ENCODE data around the gene HOXA7. TPM values are rescaled to one million over a fixed set of nuclear protein-coding genes. Genes with fewer than 3 reads are reported as not detected.

The HOXA7 gene
- total and polyA plus RNA-seq, 2 experiments from 2014 or later = 6.6 to 15.8 TPM

GRCh38 chr7:27185854-27186667 lies 29.6 kb upstream of the HOXA7 start:
- no peak for DNase-seq
- no peak overlapping the region for H3K4me2 ChIP-seq (ENCODE audit: unreplicated experiment)
- H2AFZ ChIP-seq = no peak overlapping the region
- no peak for TF ChIP-seq EZH2phosphoT487 (IDR thresholded peaks at IDR 0.05; ENCODE audit: insufficient read depth, low read depth)
- TF ChIP-seq EZH2 (IDR thresholded peaks at IDR 0.05; ENCODE audit: insufficient read depth, poor library complexity, severe bottlenecking) = no peak
- in situ Hi-C loops (cut with MboI) = no loop called here
- peaks cover 8% of the 10 kb centered on the region; the same call in 1 of the 2 replicates for H3F3A ChIP-seq (ENCODE audit: insufficient read depth)
- H3K27me3 ChIP-seq (replicated peaks; ENCODE audit: insufficient read depth) = no peaks in the 10 kb centered on the region
- no peak overlapping the region for H3K9ac ChIP-seq
- no peak overlapping the region; the same call in 1 of the 2 replicates for H3K4me3 ChIP-seq
- H3K27ac ChIP-seq = no peak overlapping the region
- H4K20me1 ChIP-seq (ENCODE audit: insufficient read depth) = no peaks in the 10 kb centered on the region
- H3K9me2 ChIP-seq (ENCODE audit: insufficient read depth) = no peaks in the 10 kb centered on the region
- no peaks in the 10 kb centered on the region for H3K9me3 ChIP-seq (ENCODE audit: low read depth)
- H3K36me3 ChIP-seq (ENCODE audit: low read depth) = no peaks in the 10 kb centered on the region
- peaks cover 19% of the 10 kb centered on the region for H3K4me1 ChIP-seq (ENCODE audit: insufficient read depth)
- 79 to 86% methylated on average over 24 of the region's 24 CpGs for WGBS, 2 experiments (ENCODE audit: low coverage in 1 of 2, low lambda C conversion rate in 2 of 2, missing lambda C conversion rate in 2 of 2)
- H3K79me2 ChIP-seq (ENCODE audit: insufficient read depth) = peaks cover 31% of the 10 kb centered on the region

- no peaks in the 10 kb centered on the region for H3K27me3 ChIP-seq (replicated peaks; ENCODE audit: insufficient read depth)
- peak within 1 kb of the TSS; percentile 87 for H3K4me3 ChIP-seq
- H2AFZ ChIP-seq = peak within 1 kb of the TSS; percentile 84
- H3K9me3 ChIP-seq (ENCODE audit: low read depth) = no peaks in the 10 kb centered on the region
- peak within 1 kb of the TSS; percentile 100 for H3K4me2 ChIP-seq (ENCODE audit: unreplicated experiment)
- H3K9me2 ChIP-seq (ENCODE audit: insufficient read depth) = no peaks in the 10 kb centered on the region
- DNase-seq = peak; percentile 92
- in situ Hi-C loops (cut with MboI) = no loop called here
- peaks cover 39% of the 10 kb centered on the region for H3K79me2 ChIP-seq (ENCODE audit: insufficient read depth)
- no peak for TF ChIP-seq EZH2phosphoT487 (IDR thresholded peaks at IDR 0.05; ENCODE audit: insufficient read depth, low read depth)
- TF ChIP-seq EZH2 (IDR thresholded peaks at IDR 0.05; ENCODE audit: insufficient read depth, poor library complexity, severe bottlenecking) = no peak
- H4K20me1 ChIP-seq (ENCODE audit: insufficient read depth) = no peaks in the 10 kb centered on the region
- peaks cover 27% of the 10 kb centered on the region for H3K4me1 ChIP-seq (ENCODE audit: insufficient read depth)
- H3K36me3 ChIP-seq (ENCODE audit: low read depth) = no peaks in the 10 kb centered on the region
- peaks cover 8% of the 10 kb centered on the region; the same call in 1 of the 2 replicates for H3F3A ChIP-seq (ENCODE audit: insufficient read depth)
- H3K9ac ChIP-seq = peak within 1 kb of the TSS; percentile 82
- 41 to 44% methylated on average over 38 to 43 of the region's 43 CpGs for WGBS, 2 experiments (ENCODE audit: low coverage in 1 of 2, low lambda C conversion rate in 2 of 2, missing lambda C conversion rate in 2 of 2)
- H3K27ac ChIP-seq = peak within 1 kb of the TSS; percentile 69
Observed at GRCh38 chr7:27185013-27185853, 28.8 kb upstream of the HOXA7 start, which contains the start of gene HOXA11. Gene HOXA11, minus strand, starts transcription at chr7:27185232. Its CDS starts 88 bp downstream, at chr7:27185144.

DNA sequence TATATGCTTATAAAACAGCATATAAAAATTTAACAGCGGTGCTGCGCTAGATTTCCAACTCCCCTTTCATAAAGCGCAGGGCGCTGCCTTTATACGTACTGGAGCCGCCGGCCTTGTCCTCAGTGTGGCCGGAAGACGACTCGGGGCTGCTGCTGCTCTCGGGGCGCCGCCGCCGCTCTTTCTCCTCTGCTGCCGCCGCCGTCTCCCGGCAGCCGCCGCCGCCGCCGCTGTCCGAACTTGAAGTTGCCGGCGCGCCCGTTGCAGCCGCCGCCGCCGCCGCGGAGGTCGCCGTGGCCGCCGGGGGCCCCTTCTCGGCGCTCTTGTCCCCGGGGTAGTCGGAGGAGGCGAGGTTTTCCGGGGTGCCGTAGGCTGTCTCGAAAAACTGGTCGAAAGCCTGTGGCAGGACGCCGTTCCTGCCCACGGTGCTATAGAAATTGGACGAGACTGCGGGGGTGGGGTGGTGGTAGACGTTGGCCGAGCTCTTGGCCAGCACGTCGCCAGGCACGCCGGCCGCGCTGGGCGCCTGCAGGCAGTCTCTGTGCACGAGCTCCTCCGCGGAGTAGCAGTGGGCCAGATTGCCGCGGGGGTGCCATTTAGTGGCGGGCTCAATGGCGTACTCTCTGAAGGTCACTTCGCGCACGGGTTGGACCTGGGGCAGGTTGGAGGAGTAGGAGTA lies 28.0 kb upstream of the HOXA7 start:
- no peaks in the 10 kb centered on the region for H3K27me3 ChIP-seq (replicated peaks; ENCODE audit: insufficient read depth)
- no peak for TF ChIP-seq EZH2phosphoT487 (IDR thresholded peaks at IDR 0.05; ENCODE audit: insufficient read depth, low read depth)
- TF ChIP-seq EZH2 (IDR thresholded peaks at IDR 0.05; ENCODE audit: insufficient read depth, poor library complexity, severe bottlenecking) = no peak
- H3F3A ChIP-seq (ENCODE audit: insufficient read depth) = peaks cover 8% of the 10 kb centered on the region; the same call in 1 of the 2 replicates
- peak overlapping the region; percentile 100 for H3K4me2 ChIP-seq (ENCODE audit: unreplicated experiment)
- peak; percentile 83 for DNase-seq
- H3K9ac ChIP-seq = peak overlapping the region; percentile 82
- H3K9me2 ChIP-seq (ENCODE audit: insufficient read depth) = no peaks in the 10 kb centered on the region
- H2AFZ ChIP-seq = peak overlapping the region; percentile 84
- WGBS, 2 experiments (ENCODE audit: low coverage in 1 of 2, low lambda C conversion rate in 2 of 2, missing lambda C conversion rate in 2 of 2) = 1 to 2% methylated on average over 65 to 70 of the region's 72 CpGs
- in situ Hi-C loops (cut with MboI) = no loop called here
- H3K79me2 ChIP-seq (ENCODE audit: insufficient read depth) = peaks cover 43% of the 10 kb centered on the region
- H3K36me3 ChIP-seq (ENCODE audit: low read depth) = no peaks in the 10 kb centered on the region
- no peaks in the 10 kb centered on the region for H4K20me1 ChIP-seq (ENCODE audit: insufficient read depth)
- peaks cover 29% of the 10 kb centered on the region for H3K4me1 ChIP-seq (ENCODE audit: insufficient read depth)
- peak overlapping the region; percentile 69 for H3K27ac ChIP-seq
- H3K4me3 ChIP-seq = peak overlapping the region; percentile 87
- H3K9me3 ChIP-seq (ENCODE audit: low read depth) = no peaks in the 10 kb centered on the region
